H1 (cell line): Measurements from ENCODE around the gene KRT27. TPM values are rescaled to one million over a fixed set of nuclear protein-coding genes. Genes with fewer than 3 reads are reported as not detected.

Experiments used
- CTCF ChIA-PET: fragments of 300-600 bp; sonication (Branson Sonifier 250); formaldehyde crosslinking; loops from one replicate; lab custom pipeline; 2021; ENCODE audit not compliant: partially characterized antibody; lab: Charles Lee
- POLR2A ChIA-PET: fragments of 300-600 bp; sonication (Branson Sonifier 250); formaldehyde crosslinking; loops from one replicate; lab custom pipeline; 2021; ENCODE audit warnings: inconsistent platforms; ENCODE audit not compliant: partially characterized antibody; lab: Charles Lee
- DNase-seq, 2 experiments: peaks; one replicate each; pipeline versions ENCODE4 v3.0.0 to v3.0.0-alpha.2; 2010 to 2022; ENCODE audit warnings: low spot score in 2 of 2, low read depth in 1 of 2, mixed read lengths in 1 of 2
- FAIRE-seq: peaks from 2 replicates; lab custom pipeline; 2011; peaks lifted over from hg19 to GRCh38; lab: Jason Lieb, UNC
- H2AFZ ChIP-seq: 2 replicates; pipeline ENCODE4 v1.8.1; 2012; ENCODE audit warnings: low read length, inconsistent platforms
- H2AK5ac ChIP-seq: 2 replicates; pipeline ENCODE4 v1.6.1; 2013; ENCODE audit warnings: low read depth, low read length
- H2BK120ac ChIP-seq: replicated peaks from 2 replicates; pipeline ENCODE3; 2013; ENCODE audit warnings: low read depth, low read length, inconsistent platforms
- H2BK12ac ChIP-seq: 2 replicates; pipeline ENCODE4 v1.6.1; 2013; ENCODE audit warnings: low read depth, low read length
- H2BK15ac ChIP-seq: 2 replicates; pipeline ENCODE4 v1.6.1; 2013; ENCODE audit warnings: low read length
- H2BK20ac ChIP-seq: 2 replicates; pipeline ENCODE4 v1.6.1; 2013; ENCODE audit warnings: low read length
- H2BK5ac ChIP-seq: 2 replicates; pipeline ENCODE4 v1.6.1; 2013; ENCODE audit warnings: low read depth, low read length
- H3K14ac ChIP-seq: 2 replicates; pipeline ENCODE4 v1.6.1; 2013; ENCODE audit warnings: inconsistent platforms; ENCODE audit not compliant: insufficient read length
- H3K18ac ChIP-seq: 2 replicates; pipeline ENCODE4 v1.6.1; 2013; ENCODE audit warnings: low read length; ENCODE audit errors: extremely low read depth
- H3K23ac ChIP-seq: 2 replicates; pipeline ENCODE4 v1.6.1; 2013; ENCODE audit warnings: inconsistent platforms; ENCODE audit not compliant: insufficient read length
- H3K23me2 ChIP-seq: 2 replicates; pipeline ENCODE4 v1.6.1; 2013; ENCODE audit warnings: low read depth, low read length
- H3K27ac ChIP-seq: 2 replicates; pipeline ENCODE4 v1.6.1; 2011; ENCODE audit warnings: low read depth, low read length, inconsistent platforms
- H3K27me3 ChIP-seq, 4 experiments: replicated peaks in 1 of 4; 1 replicate in 1 of 4; 2 replicates in 3 of 4; pipeline versions ENCODE4 v1.6.1 to v1.8.1; 2011 to 2013; ENCODE audit warnings: low read length in 3 of 4, mild to moderate bottlenecking in 3 of 4, inconsistent platforms in 2 of 4, mixed read lengths in 2 of 4, moderate library complexity in 1 of 4; ENCODE audit not compliant: control insufficient read depth in 3 of 4, insufficient read depth in 3 of 4; ENCODE audit errors: extremely low read depth in 1 of 4
- H3K36me3 ChIP-seq, 4 experiments: 2 replicates each; pipeline versions ENCODE4 v1.6.1 to v1.8.1; 2011 to 2013; ENCODE audit warnings: mild to moderate bottlenecking in 4 of 4, low read length in 3 of 4, moderate library complexity in 2 of 4, control low read depth in 1 of 4, inconsistent platforms in 1 of 4; ENCODE audit not compliant: insufficient read depth in 4 of 4, control insufficient read depth in 2 of 4
- H3K4ac ChIP-seq: replicated peaks from 2 replicates; pipeline ENCODE3; 2013; ENCODE audit warnings: low read length, low read depth, mixed read lengths, inconsistent platforms; ENCODE audit not compliant: insufficient read length
- H3K4me1 ChIP-seq, 4 experiments: replicated peaks in 1 of 4; 1 replicate in 1 of 4; 2 replicates in 3 of 4; pipeline versions ENCODE4 v1.6.1 to v1.8.1; 2011 to 2013; ENCODE audit warnings: low read length in 3 of 4, inconsistent platforms in 2 of 4, mixed read lengths in 1 of 4; ENCODE audit not compliant: insufficient read depth in 4 of 4, control insufficient read depth in 3 of 4
- H3K4me2 ChIP-seq, 2 experiments: 2 replicates each; pipeline versions ENCODE4 v1.6.1 to v1.8.1; 2011 to 2013; ENCODE audit warnings: low read depth in 2 of 2, low read length in 2 of 2, control low read depth in 1 of 2, inconsistent platforms in 1 of 2, mild to moderate bottlenecking in 1 of 2; ENCODE audit not compliant: insufficient read depth in 1 of 2
- H3K4me3 ChIP-seq, 4 experiments: fragments of 200-600, 300-600 bp in 1 of 4; sonication (generic), shearing (Covaris generic), sonication (Bioruptor Twin) in 1 of 4; 2 replicates each; pipeline versions ENCODE4 v1.5.1 to v1.8.1; 2011 to 2016; ENCODE audit warnings: low read length in 4 of 4, low read depth in 3 of 4, control low read depth in 2 of 4, inconsistent platforms in 2 of 4, mild to moderate bottlenecking in 2 of 4, mixed read lengths in 1 of 4, moderate library complexity in 1 of 4; ENCODE audit not compliant: insufficient read depth in 2 of 4; ENCODE audit errors: extremely low read depth in 1 of 4
- H3K56ac ChIP-seq: replicated peaks from 2 replicates; pipeline ENCODE3; 2013; ENCODE audit warnings: low read depth, mild to moderate bottlenecking, mixed read lengths, low read length, inconsistent platforms; ENCODE audit not compliant: insufficient read length
- H3K79me1 ChIP-seq: 2 replicates; pipeline ENCODE4 v1.6.1; 2013; ENCODE audit warnings: low read depth, low read length, control low read depth
- H3K79me2 ChIP-seq, 2 experiments: 2 replicates each; pipeline versions ENCODE4 v1.6.1 to v1.8.1; 2012 to 2013; ENCODE audit warnings: low read length in 2 of 2, mild to moderate bottlenecking in 2 of 2, inconsistent platforms in 1 of 2; ENCODE audit not compliant: insufficient read depth in 2 of 2, control insufficient read depth in 1 of 2
- H3K9ac ChIP-seq, 4 experiments: replicated peaks in 1 of 4; 1 replicate in 1 of 4; 2 replicates in 3 of 4; pipeline versions ENCODE4 v1.6.1 to v1.8.1; 2011 to 2013; ENCODE audit warnings: low read depth in 3 of 4, low read length in 3 of 4, control low read depth in 2 of 4, mild to moderate bottlenecking in 2 of 4, moderate library complexity in 2 of 4, inconsistent platforms in 1 of 4; ENCODE audit errors: extremely low read depth in 1 of 4
- H3K9me3 ChIP-seq, 2 experiments: 2 replicates each; pipeline versions ENCODE4 v1.6.1 to v1.8.1; 2012 to 2013; ENCODE audit warnings: mild to moderate bottlenecking in 2 of 2, moderate library complexity in 2 of 2, control low read depth in 1 of 2, inconsistent platforms in 1 of 2, low read depth in 1 of 2, low read length in 1 of 2, mixed read lengths in 1 of 2; ENCODE audit not compliant: insufficient read depth in 2 of 2
- H4K20me1 ChIP-seq, 2 experiments: replicated peaks in 1 of 2; 2 replicates each; pipeline versions ENCODE3 to v1.8.1; 2011 to 2013; ENCODE audit warnings: inconsistent platforms in 2 of 2, low read length in 2 of 2, mild to moderate bottlenecking in 1 of 2; ENCODE audit not compliant: insufficient read depth in 2 of 2, control insufficient read depth in 1 of 2
- H4K5ac ChIP-seq: 2 replicates; pipeline ENCODE4 v1.6.1; 2013; ENCODE audit warnings: low read length, low read depth, mixed read lengths, inconsistent platforms; ENCODE audit not compliant: insufficient read length
- H4K8ac ChIP-seq: 2 replicates; pipeline ENCODE4 v1.8.0; 2013; ENCODE audit warnings: mild to moderate bottlenecking, moderate library complexity, low read length, inconsistent platforms; ENCODE audit not compliant: insufficient read depth; ENCODE audit errors: extremely low read depth
- H4K91ac ChIP-seq: replicated peaks from 2 replicates; pipeline ENCODE3; 2013; ENCODE audit warnings: low read length, mixed read lengths, inconsistent platforms; ENCODE audit not compliant: insufficient read length
- RAD21 ChIP-seq, 2 experiments: IDR thresholded peaks in 1 of 2; conservative IDR thresholded peaks in 1 of 2; 2 replicates each; pipeline ENCODE4 v1.6.1; 2011; ENCODE audit warnings: low read depth in 2 of 2, low read length in 2 of 2, improper control_type of control experiment in 1 of 2, inconsistent platforms in 1 of 2, mild to moderate bottlenecking in 1 of 2, moderate library complexity in 1 of 2
- ZNF274 ChIP-seq: IDR thresholded peaks from 2 replicates; pipeline ENCODE4 v1.7.0; 2012; ENCODE audit warnings: low read length, borderline replicate concordance; ENCODE audit errors: extremely low read depth
- WGBS, 2 experiments: shearing (Covaris generic) in 1 of 2; methylation state at CpG; one replicate each; pipeline versions ENCODE4 v1.1.6 to v1.1.7; 2013 to 2015; ENCODE audit warnings: low lambda C conversion rate in 2 of 2, mixed read lengths in 2 of 2, inconsistent platforms in 1 of 2, low coverage in 1 of 2, missing lambda C conversion rate in 1 of 2; ENCODE audit not compliant: insufficient replicate concordance in 2 of 2, insufficient coverage in 1 of 2, insufficient read length in 1 of 2; ENCODE audit errors: extremely low coverage in 1 of 2, missing lambda C conversion rate in 1 of 2; 5-methylcytosine and 5-hydroxymethylcytosine counted together
- polyA plus RNA-seq, 7 experiments: library from polyadenylated mRNA; depleted of rRNA in 3 of 7; stranded (reverse) in 5 of 7; unstranded in 2 of 7; fragments of >200 nt in 5 of 7; fragments of 200-250 nt in 2 of 7; gene quantifications; 1 replicate in 5 of 7; 2 replicates in 1 of 7; 4 replicates in 1 of 7; pipeline versions ENCODE4 v1.2.1 to v1.2.3, GENCODE V29; 2011 to 2013; ENCODE audit warnings: missing spikeins in 2 of 7, mixed read lengths in 2 of 7
- total RNA-seq: library from RNA; stranded (reverse); fragmentation: NEBNext Ultra II Directional; extraction: Animal tissue kit (Norgen Biotek cat#: 25700); gene quantifications from 2 replicates; pipeline ENCODE4 v1.2.1, GENCODE V29; 2021
- TF ChIP-seq, protein P1 (sequence below), 3 experiments: IDR thresholded peaks; 1 replicate in 2 of 3; 2 replicates in 1 of 3; pipeline versions ENCODE4 v1.5.1 to v1.6.1; 2011; ENCODE audit warnings: low read length in 3 of 3, mild to moderate bottlenecking in 3 of 3, inconsistent platforms in 2 of 3, low read depth in 1 of 3, moderate library complexity in 1 of 3; ENCODE audit not compliant: insufficient read depth in 1 of 3; ENCODE audit errors: control extremely low read depth in 1 of 3

Gene KRT27
- total and polyA plus RNA-seq, 2 of the 8 experiments (the other 6 are each of a cell fraction or from before 2014, with no cell fraction given) = not detected

DNA sequence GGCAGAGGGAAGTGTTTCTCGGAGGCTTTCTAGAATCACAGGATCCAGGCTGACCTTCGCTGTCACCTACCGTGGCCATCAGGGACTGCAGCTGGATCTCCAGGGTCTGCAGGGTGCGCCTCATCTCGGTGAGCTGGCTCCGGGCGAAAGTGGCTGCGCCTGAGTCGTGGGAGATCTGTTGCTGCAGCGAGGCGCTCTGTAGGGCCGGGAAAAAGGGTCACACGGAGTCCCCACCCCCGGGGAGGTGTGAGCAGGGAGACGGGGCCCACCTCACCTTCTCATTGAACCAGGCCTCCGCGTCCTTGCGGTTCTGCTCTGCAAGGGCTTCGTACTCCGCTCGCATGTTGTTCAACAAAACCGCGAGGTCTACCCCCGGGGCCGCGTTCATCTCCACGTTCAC is 14.5 kb upstream of the KRT27 start:
- TF ChIP-seq RAD21 (IDR thresholded peaks at IDR 0.05 in 1 of 2, conservative IDR thresholded peaks at IDR 0.05 in 1 of 2; ENCODE audit: low read depth in 2 of 2, low read length in 2 of 2) (peak in 1 of 2 experiments; percentile 25; a peak in 2 of 4 replicates), ZNF274 (no peak)
- TF ChIP-seq, protein P1, sequence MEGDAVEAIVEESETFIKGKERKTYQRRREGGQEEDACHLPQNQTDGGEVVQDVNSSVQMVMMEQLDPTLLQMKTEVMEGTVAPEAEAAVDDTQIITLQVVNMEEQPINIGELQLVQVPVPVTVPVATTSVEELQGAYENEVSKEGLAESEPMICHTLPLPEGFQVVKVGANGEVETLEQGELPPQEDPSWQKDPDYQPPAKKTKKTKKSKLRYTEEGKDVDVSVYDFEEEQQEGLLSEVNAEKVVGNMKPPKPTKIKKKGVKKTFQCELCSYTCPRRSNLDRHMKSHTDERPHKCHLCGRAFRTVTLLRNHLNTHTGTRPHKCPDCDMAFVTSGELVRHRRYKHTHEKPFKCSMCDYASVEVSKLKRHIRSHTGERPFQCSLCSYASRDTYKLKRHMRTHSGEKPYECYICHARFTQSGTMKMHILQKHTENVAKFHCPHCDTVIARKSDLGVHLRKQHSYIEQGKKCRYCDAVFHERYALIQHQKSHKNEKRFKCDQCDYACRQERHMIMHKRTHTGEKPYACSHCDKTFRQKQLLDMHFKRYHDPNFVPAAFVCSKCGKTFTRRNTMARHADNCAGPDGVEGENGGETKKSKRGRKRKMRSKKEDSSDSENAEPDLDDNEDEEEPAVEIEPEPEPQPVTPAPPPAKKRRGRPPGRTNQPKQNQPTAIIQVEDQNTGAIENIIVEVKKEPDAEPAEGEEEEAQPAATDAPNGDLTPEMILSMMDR (IDR thresholded peaks at IDR 0.05; ENCODE audit: control extremely low read depth in 1 of 3, insufficient read depth in 1 of 3, low read depth in 1 of 3, low read length in 3 of 3) = peak in 2 of 3 experiments; percentile 0 to 23; a peak in 2 of 4 replicates
- H3K9ac ChIP-seq = no peak overlapping the region
- no peaks in the 10 kb centered on the region for H3K9me3 ChIP-seq
- no peak overlapping the region for H3K14ac ChIP-seq
- H2BK120ac ChIP-seq = no peak overlapping the region
- DNase-seq (no peak), FAIRE-seq (no peak)
- H2BK15ac ChIP-seq = no peak overlapping the region
- no peak overlapping the region for H2BK5ac ChIP-seq
- no peak overlapping the region for H2BK12ac ChIP-seq
- no peaks in the 10 kb centered on the region for H4K20me1 ChIP-seq
- no peak overlapping the region for H3K18ac ChIP-seq
- no peak overlapping the region for H4K5ac ChIP-seq
- H3K79me1 ChIP-seq = no peaks in the 10 kb centered on the region
- no peak overlapping the region for H3K4me2 ChIP-seq
- no peak overlapping the region for H2AK5ac ChIP-seq
- no peak overlapping the region for H4K8ac ChIP-seq
- CTCF ChIA-PET = interaction anchor here (0.7 to 2.4 kb wide), 4 partner anchors 9 to 182 kb away, joined by 3 to 10 read pairs (median 3); no protein-coding TSS in a partner anchor
- H3K56ac ChIP-seq = no peak overlapping the region
- no peaks in the 10 kb centered on the region for H3K79me2 ChIP-seq
- POLR2A ChIA-PET = no interaction called here
- H3K23ac ChIP-seq = no peak overlapping the region
- no peak overlapping the region for H2BK20ac ChIP-seq
- H3K4me3 ChIP-seq = no peak overlapping the region
- WGBS, 2 experiments = 90% methylated on average over 27 of the region's 27 CpGs; no CpG with 5 or more reads in 1 of the 2 experiments
- H2AFZ ChIP-seq = no peak overlapping the region
- H4K91ac ChIP-seq = no peak overlapping the region
- H3K4me1 ChIP-seq = no peaks in the 10 kb centered on the region
- H3K23me2 ChIP-seq = no peaks in the 10 kb centered on the region
- no peaks in the 10 kb centered on the region for H3K27me3 ChIP-seq
- H3K27ac ChIP-seq = no peak overlapping the region
- no peak overlapping the region for H3K4ac ChIP-seq
- no peaks in the 10 kb centered on the region for H3K36me3 ChIP-seq
